ENCODE results near the gene MAPKAPK2.

Gene MAPKAPK2

DNA sequence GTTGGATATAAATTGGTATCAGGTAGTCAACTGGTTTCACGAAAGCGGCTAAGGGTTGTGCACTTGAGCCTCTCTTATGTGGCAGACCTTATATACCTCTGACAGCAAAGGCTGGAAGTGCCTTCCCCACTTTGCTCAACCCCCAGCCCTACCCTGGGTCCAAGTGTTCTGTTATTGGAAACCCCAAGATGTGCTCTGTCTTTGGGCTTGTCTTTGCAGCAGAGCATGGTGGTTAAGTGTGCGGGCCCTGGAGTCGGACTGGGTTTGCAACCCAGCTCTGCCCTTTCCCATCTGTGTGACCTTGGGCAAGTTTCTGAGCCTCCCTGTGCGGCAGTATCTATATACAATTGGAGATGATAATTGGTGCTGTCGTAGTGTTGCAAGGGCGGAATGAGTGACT, 98.8 kb downstream of the MAPKAPK2 start:
- no peak for DNase-seq

All from cortex of kidney (tissue), 1 donor.